CD1c-positive myeloid dendritic cell (primary cell): ENCODE measurements around the gene ZBTB32.

Experiments
- DNase-seq: peaks from one replicate; pipeline ENCODE4 v3.0.0-alpha.2; 2016; ENCODE audit errors: extremely low spot score

The ZBTB32 gene

DNA sequence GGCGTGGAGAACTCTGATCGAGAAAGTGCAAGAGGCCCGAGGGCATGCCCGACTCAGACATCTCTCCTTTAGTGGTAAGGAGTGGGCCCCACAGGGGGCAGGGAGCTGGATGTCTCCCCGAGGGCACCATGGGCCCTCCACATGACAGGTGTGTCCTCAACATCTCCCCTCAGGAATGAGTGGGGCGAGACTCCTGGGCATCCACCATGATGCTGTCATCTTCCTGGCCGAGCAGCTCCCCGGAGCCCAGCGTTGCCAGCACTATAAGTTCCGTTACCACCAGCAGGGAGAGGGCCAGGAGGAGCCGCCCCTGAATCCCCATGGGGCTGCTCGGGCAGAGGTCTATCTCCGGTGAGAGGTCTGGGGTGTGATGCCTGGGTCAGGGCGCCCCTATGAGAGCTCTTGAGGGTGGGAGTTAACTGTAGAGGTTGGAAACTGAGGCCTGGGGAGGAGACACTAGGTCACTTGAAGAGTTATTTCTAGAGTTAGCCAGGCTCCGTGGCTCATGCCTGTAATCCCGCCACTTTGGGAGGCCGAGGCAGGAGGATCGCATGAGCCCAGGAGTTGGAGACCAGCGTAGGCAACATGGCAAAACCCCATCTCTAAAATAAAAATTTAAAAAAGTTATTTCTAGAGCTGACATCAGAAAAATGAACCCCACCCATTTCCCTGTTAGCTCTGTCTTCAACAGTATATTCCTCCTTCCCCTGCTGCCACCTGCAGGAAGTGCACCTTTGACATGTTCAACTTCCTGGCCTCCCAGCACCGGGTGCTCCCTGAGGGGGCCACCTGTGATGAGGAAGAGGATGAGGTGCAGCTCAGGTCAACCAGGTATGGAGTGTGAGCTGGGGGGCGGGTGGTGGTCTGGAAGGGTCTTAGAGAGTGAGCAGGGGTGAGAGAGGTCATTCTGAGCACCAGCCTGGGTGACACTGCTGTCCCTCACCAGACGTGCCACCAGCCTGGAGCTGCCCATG is 32.8 kb downstream of the ZBTB32 start:
- no peak for DNase-seq

- DNase-seq, result no peak
Observed at GRCh38 chr19:35738021-35738886, 33.9 kb downstream of the ZBTB32 start.

DNA sequence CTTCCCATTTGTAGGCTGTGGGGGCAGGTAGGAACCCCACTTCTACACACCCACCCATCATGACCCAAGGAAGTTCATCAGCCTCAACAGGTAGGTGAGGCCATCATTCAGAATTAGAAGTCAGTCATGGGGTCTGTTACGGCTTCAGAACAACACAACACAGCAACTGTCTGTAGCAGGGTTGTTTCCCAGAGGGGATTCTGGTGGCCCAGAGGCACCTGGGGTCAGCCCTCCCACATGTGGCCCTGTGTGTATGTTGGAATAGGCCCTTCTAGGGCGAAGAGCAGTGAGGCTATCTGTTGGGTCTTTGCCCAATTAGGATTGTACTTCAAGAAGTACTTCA is 34.5 kb downstream of the ZBTB32 start:
- DNase-seq, result no peak

- DNase-seq, result no peak
Observed at GRCh38 chr19:35739275-35740107, 35.1 kb downstream of the ZBTB32 start.

- DNase-seq, result no peak
Observed at GRCh38 chr19:35740108-35740422, 35.7 kb downstream of the ZBTB32 start.

DNA sequence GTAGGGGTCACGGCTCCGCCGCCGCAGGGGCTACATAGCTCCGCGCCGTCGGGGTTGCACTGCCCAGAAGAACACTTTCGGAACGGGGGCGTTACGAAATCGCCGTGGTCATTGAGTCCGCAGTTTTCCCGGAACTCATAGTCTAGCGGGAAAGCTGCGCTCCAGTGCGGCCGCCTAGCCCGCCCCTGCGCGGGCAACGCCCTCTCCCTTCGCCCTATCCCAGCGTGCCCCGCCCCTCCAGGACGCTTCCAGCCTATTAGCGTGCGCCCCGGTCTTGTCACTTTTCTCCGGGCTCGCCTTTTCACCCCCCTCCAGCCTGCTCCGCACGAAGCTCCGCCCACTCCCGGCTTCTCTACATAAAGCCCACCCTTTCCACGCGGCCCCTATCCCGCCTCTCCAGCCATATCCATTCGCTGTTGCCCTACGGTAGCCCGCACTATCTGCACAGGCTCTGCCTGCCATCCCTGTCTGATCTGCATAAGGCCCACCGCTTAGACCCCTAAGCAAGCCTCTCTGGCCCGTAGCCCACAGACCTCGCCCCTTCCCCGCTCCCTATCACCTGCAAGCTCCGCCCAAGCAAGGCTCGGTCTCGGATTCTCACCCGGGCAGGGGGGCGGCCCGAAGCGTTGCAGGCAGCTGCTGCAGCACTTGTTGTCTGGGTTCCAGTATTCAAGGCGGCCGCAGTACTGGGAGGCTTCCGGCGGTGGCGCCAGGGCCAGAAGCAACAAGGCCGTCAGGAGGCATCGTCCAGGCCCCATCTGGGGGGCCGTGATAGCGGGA is 36.3 kb downstream of the ZBTB32 start:
- DNase-seq, result peak; percentile 98

GRCh38 chr19:35741203-35741515 is 36.8 kb downstream of the ZBTB32 start:
- DNase-seq, result no peak

- peak; percentile 94 for DNase-seq
Observed at GRCh38 chr19:35742121-35742724, 37.9 kb downstream of the ZBTB32 start, which contains the start of gene IGFLR1. Gene IGFLR1, minus strand, starts transcription at chr19:35742452. Its CDS starts 1,272 bp downstream, at chr19:35741180.

GRCh38 chr19:35743640-35744429 is 39.5 kb downstream of the ZBTB32 start:
- no peak for DNase-seq

GRCh38 chr19:35744430-35745327 is 40.3 kb downstream of the ZBTB32 start:
- peak; percentile 98 for DNase-seq

DNA sequence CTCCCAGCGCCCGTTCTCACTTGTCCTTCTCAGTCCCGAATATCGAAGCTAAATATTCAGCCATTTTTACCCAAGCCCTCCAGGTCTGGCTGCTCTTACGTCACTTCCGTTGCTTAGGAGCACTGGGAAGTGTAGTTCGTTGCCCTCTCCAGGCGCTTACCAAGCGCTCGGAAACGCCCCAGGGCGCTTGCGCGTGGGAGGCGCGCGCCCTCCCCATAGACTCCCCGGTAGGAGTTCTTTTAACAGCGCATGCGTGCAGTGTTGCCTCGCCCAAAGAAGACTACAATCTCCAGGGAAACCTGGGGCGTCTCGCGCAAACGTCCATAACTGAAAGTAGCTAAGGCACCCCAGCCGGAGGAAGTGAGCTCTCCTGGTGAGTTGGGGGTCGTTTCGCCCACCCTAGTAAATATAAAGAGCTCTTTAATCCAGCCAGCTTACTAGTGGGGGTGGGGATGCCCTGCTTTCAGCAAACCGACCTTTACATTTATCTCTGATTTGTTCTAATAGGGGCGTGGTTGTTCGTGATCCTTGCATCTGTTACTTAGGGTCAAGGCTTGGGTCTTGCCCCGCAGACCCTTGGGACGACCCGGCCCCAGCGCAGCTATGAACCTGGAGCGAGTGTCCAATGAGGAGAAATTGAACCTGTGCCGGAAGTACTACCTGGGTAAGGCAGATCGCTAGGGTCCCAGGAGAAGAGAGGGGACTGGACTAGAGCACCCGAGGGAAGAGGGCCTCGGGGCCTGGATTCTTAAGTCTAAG is 41.1 kb downstream of the ZBTB32 start, which contains the start of the genes PSENEN and U2AF1L4:
Gene PSENEN (plus strand): TSS at position 324 of the 759 bp plus-strand sequence. CDS start 280 bp downstream, at position 604.
Gene U2AF1L4 (minus strand): TSS at position 91 of the 759 bp plus-strand sequence. CDS start 27 bp downstream, at position 64.
- peak; percentile 100 for DNase-seq

DNA sequence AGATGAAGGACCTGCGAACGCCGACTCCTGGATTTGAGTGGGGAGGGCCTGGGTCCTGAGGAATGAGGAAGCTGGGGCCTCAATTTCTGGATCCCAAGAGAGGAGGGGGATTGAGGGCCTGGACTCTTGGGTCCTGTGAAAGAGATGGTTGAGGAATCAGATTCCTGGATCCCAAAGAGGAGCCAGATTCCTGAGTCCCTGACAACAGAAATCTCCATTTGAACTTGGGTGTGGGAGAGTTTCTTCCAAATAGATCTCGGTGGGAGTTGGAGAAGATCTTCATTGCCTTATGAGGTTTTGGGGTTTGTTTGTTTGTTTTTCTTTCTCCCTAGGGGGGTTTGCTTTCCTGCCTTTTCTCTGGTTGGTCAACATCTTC is 41.7 kb downstream of the ZBTB32 start:
- DNase-seq, result no peak

- DNase-seq, result peak; percentile 28
Observed at GRCh38 chr19:35746531-35746930, 42.2 kb downstream of the ZBTB32 start.

GRCh38 chr19:35748106-35749020 is 44.0 kb downstream of the ZBTB32 start, which contains the start of gene LIN37:
Gene LIN37, plus strand, starts transcription at chr19:35748576. Its CDS starts 149 bp downstream, at chr19:35748725.
- peak; percentile 100 for DNase-seq

GRCh38 chr19:35750167-35750566 is 45.8 kb downstream of the ZBTB32 start:
- DNase-seq, result no peak
